HG03103 (cell line): ENCODE measurements around the gene MED12L.
A peak's percentile ranks its signal among the peaks of the same experiment; 100 is the strongest.
"Not testable (repeated sequence)": the region's sequence is repeated elsewhere in the genome, so short reads cannot be mapped to it uniquely, and the experiment has no call there.

ENCODE experiments used
- ATAC-seq: cut with Tn5 transposase; IDR thresholded peaks from one replicate; pipeline ENCODE4 v1.9.1; 2021; ENCODE audit warnings: low read depth; ENCODE audit not compliant: unreplicated experiment

MED12L gene, protein sequence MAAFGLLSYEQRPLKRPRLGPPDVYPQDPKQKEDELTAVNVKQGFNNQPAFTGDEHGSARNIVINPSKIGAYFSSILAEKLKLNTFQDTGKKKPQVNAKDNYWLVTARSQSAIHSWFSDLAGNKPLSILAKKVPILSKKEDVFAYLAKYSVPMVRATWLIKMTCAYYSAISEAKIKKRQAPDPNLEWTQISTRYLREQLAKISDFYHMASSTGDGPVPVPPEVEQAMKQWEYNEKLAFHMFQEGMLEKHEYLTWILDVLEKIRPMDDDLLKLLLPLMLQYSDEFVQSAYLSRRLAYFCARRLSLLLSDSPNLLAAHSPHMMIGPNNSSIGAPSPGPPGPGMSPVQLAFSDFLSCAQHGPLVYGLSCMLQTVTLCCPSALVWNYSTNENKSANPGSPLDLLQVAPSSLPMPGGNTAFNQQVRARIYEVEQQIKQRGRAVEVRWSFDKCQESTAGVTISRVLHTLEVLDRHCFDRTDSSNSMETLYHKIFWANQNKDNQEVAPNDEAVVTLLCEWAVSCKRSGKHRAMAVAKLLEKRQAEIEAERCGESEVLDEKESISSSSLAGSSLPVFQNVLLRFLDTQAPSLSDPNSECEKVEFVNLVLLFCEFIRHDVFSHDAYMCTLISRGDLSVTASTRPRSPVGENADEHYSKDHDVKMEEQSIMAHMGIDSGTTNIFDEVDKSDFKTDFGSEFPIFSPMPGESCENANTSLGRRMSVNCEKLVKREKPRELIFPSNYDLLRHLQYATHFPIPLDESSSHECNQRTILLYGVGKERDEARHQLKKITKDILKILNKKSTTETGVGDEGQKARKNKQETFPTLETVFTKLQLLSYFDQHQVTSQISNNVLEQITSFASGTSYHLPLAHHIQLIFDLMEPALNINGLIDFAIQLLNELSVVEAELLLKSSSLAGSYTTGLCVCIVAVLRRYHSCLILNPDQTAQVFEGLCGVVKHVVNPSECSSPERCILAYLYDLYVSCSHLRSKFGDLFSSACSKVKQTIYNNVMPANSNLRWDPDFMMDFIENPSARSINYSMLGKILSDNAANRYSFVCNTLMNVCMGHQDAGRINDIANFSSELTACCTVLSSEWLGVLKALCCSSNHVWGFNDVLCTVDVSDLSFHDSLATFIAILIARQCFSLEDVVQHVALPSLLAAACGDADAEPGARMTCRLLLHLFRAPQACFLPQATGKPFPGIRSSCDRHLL (N-terminal part only)

GRCh38 chr3:151085227-151085888 lies at the start of gene MED12L:
Gene MED12L, plus strand, starts transcription at chr3:151085664. Its CDS starts 1,263 bp downstream, at chr3:151086927.
- peak; percentile 68 for ATAC-seq

DNA sequence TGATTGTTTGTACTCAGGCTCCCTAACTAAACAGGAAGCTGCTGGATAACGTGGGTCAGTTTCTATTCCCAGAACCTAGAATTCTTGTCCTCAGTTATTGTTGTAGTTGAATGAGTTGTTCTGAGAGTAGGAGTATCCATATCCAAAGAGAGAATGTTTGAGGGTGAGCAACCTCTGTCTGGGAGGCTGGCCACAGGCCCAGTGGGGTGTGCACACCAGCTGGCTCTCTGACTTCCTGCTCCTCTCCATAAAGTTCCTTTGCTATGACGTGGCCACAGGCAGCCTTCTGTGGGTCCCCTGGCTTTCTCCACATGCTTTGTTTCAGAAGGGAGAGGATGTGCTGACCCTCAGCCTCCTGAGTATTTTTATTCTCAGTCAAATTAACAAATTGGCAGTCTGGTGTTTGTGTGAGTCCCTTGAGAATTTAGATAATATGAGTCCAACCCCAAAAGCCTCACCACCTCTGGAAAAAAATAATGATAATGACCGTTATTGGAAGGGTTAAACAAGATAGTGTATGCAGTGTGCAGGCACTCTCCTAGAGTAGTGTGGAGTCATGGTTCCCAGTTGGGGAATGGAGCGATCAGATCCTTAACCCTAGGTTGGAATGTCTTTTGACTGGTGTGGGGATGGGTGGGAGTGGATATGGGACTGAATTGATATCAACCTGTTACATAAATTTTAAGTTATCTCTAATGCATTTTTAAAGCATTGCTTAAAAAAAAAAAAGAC lies 47.6 kb upstream of the MED12L start:
- ATAC-seq = no peak

DNA sequence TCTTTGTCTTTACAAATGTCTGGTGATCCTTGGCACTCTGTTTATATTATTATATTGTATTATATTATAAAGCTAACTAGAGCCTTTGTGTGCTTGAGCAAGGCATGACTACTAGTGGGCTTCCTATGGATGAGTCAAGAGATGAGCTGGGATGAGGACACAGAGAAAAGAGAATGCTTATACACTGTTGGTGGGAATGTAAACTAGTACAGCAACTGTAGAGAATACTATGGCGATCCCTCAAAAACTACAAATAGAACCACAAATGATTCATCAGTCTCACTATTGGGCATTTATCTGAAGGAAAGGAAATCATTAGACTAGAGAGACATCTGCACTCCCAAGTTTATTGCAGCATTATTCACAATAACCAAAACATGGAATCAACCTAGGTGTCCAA lies 40.8 kb upstream of the MED12L start:
- ATAC-seq = no peak

DNA sequence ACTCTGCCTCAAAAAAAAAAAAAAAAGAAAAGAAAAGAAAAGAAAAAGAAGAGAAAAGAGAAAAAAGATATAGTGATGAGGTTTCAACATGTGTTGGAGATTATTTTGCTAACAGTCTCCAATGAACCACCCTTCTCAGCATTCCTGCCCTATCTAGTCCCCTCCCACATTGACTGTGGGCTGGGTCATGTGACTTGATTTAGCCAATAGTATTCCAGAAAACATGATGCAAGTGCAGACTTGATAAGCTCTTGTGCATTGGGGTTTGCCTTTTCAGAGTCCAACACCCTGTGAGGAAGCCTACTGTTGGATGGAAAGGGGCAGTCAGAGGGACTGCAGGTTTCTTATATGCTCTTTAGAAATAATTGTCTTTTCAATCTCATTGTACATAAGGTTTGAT lies 37.8 kb upstream of the MED12L start:
- no peak for ATAC-seq

DNA sequence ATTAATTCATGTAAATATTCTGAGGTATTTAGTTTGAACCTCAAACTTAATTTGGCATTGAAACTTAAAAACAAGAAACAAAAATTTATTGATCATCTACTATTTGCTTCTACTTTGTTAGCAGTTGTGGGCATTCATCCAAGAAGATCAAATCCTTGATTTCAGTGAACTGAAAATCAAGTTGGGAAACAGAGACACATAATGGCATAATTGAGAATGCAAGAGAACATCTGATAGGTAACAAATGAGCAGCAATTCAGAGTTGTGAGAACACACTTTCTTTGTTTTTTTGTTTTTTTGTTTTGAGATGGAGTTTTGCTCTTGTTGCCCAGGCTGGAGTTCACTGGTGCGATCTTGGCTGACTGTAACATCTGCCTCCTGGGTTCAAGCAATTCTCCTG lies 33.9 kb upstream of the MED12L start:
- ATAC-seq = no peak

- no peak for ATAC-seq
Measured at GRCh38 chr3:151052346-151052745, 33.1 kb upstream of the MED12L start.

DNA sequence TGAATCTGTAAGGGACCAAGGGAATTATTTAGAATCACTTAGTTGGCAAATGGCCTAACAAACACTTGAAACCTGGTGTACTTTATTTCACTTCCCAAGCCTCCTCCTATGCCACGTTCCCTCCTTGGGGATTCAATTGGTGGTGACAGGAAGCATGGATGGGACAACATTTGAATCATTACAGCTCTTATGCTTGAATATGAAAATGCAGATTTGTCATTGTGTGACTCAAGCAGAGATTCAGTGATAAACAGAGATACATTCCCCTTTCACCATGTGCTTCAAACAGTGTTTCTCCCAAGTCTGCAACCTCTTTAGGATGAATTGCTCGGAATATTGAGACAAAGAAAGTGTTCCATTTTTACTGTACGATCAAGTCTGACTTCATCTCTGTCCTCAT lies 32.7 kb upstream of the MED12L start:
- ATAC-seq = no peak

DNA sequence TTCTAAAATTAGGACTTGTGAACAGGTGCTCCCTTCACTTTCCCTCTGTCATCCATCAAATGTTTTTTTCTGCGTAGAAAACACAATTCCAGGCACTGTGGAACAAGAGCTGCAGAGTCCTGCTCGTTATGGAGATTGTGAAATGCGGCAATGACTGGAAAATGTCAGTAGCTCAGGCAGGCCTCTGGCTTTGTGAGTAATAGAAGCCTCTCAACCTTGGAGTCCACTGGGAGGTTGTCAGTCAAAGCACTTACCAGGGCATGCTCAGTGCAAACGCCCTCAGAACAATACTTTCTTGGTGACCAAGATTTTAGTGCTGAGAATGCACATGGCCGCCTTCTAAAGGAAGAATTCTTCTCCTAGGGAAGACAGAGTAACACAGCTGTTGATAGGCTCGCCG lies 26.7 kb upstream of the MED12L start:
- no peak for ATAC-seq

- ATAC-seq = no peak
Measured at GRCh38 chr3:151062611-151063010, 22.9 kb upstream of the MED12L start.

DNA sequence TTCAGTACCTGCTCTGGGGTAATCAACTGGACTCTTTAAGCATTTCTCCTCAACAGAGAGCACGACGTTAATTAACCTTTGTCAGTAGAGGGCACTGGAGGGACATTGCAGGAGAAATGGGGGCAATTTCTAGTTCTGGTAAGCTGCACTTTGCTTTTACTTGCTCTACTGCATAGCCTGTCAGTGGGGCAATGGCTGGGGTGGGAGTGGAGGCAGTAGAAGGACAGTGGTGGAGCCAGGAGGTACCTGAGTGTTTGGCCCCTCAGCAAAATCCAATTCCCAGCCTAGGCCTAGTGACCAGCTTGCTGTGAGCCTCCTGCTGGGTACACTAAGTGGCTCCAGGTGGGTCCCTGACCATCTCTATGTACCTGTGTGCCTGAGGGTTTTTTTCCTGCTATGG lies 18.3 kb upstream of the MED12L start:
- no peak for ATAC-seq

- not testable (repeated sequence) for ATAC-seq
Measured at GRCh38 chr3:151072842-151073241, 12.6 kb upstream of the MED12L start.

- ATAC-seq = no peak
Measured at GRCh38 chr3:151074256-151074655, 11.2 kb upstream of the MED12L start.

DNA sequence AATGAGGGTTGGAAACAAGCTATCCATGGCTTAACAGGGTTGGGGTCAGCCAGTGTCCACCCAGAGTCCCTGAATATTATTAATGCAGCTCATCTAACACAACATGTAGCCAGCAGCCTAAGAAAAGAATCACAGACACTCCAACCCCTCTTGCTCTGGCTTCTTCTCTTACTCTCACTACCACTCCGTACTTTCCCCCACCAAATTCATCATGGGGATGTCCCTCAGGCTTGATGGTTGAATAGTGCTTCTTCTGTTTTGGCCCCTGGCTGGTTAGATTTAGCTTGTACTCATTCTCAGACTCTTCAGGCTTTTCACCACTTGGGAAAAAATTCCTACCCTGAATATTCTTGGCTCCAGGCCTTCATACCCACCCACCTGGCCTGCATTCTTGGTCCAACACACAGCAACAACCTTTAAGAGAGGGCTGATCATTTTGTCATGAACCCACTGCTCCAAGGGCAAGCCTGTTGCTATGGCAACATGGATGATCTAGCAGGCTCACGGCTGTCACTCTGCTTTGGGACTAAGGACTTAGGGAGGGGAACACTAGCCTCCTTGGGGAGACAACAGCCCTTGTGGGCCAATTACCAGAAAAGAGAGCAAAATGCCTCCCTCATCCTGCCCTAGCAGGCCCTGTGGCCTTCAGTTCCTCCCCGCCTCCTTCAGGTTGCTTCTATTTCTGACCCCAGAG lies 9.4 kb upstream of the MED12L start:
- no peak for ATAC-seq

GRCh38 chr3:151076626-151077025 lies 8.8 kb upstream of the MED12L start:
- ATAC-seq = no peak

DNA sequence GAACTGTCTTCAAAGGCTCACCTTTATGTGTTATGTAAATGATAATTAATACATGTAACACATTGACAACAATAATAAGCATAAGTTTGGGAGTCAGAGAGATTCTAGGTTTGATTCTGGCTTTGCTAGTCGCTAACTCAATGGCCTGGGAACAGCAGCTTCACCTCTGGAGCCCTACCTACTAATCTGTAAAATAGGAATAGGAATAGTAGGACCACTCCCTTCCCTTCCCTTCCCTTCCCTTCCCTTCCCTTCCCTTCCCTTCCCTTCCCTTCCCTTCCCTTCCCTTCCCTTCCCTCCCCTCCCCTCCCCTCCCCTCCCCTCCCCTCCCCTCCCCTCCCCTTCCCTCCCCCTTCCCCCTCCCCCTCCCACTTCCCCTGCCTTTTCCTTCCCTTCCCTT lies 4.4 kb upstream of the MED12L start:
- ATAC-seq = not testable (repeated sequence)

DNA sequence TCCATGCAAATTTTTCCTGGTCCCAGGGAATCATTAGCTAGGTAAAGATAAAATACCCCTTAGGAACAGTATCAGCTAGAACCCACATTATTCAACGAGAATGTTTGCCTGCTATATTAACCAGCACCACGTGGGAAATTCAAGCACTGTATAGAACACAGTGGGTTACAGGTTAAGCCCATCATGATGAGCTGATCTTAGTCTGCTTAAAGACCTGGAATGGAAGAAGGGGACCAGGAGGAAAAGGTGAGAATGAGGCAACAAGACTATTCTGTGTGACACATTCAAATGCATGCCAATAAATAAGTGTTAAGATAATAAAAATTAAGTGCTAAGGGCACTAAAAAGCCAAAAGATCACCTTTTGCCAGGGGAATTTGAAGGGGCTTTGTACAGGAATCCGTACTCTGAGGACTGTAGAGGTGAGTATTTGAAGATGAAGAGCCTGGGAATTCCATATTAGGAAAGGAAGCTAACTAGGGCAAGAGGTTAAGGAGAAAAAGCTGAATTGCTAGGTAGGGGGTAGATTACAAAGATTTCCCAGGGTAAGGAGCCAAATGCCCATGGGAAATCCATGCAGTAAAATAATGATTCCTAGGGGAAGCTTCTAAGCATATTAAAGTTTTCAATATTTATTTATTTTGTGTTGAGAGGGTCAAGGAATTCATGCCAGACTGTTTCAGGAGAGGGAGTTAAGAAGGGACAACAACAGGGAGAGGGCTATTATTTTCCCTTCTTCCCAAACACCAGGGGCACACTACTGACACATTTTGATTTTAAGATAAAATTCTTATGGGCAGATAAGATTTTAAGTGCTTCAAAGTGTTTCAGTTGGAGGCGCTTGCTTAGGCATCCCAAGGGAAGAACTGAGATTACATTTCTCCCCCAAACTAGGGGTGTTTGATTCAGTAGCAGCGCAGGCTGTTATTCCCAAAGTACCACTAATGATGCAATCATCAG lies 2.3 kb upstream of the MED12L start:
- no peak for ATAC-seq

DNA sequence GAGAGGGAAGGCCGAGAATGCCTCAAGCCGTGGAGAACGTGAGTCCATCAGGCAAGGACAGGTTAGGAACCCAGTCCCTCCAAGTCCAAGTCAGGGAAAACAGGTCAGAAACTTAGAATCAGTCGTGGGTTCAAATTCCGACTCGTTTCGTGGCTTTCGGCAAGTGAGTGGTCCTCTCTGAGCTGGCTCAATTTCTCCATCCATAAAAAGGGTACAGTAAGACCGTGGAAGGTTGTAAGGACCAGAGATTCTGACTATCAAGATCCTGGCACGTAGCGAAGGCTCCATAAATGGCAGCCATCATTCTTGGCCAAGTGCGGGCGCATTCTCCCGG lies 604 bp upstream of the MED12L start:
- ATAC-seq = no peak

DNA sequence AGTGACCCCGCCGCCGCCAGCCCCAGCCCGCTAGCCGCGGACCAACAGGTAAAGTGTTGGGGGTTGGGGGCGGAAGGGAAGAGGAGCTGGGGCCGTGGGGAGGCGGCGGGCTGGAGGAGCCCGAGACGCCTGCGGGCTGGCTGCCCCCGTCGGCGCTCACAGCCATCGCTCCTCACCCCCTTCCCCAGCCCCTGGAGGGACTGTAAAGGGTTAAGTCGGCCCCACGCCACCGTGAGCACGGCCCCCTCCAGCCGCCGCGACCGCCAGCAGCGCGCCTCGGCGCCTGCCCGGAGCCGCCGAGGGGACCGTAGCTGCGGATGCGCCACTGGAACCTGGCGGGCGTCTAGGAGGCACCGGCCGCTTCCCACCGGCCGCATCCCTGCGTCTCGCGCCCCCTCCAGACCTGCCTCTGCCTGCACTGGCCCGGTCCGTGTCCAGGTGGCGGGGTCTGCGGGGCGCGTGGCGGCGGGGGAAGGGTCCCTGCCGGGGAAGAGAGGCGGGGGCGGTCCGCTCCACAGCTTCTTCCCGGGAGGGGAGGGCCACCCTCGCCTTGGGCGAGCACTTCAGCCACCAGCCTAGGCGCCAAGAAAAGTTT lies 522 bp downstream of the MED12L start:
- ATAC-seq = peak; percentile 11
